SK-N-SH treated with all-trans-retinoic acid at 6 μM for 48 hours (cell line): Measurements from ENCODE around the gene POLD2.

Experiments used
- ATAC-seq: fragments of 200-7000 bp; cut with Tn5 transposase; 3 replicates; pipeline ENCODE4 v1.9.1; 2020; ENCODE audit warnings: mild to moderate bottlenecking, moderate library complexity
- ARNTL ChIP-seq: fragments of 450-650 bp; formaldehyde crosslinking; IDR thresholded peaks from 2 replicates; pipeline ENCODE4 v1.5.0; 2020; ENCODE audit warnings: low read depth, mild to moderate bottlenecking, moderate library complexity, borderline replicate concordance
- CSDC2 ChIP-seq: fragments of 250-450 bp; sonication (Bioruptor Pico); IDR thresholded peaks from 2 replicates; pipeline ENCODE4 v1.5.0; 2020; ENCODE audit warnings: mild to moderate bottlenecking, moderate library complexity
- ESRRG ChIP-seq: fragments of 250-450 bp; sonication (Bioruptor Pico); IDR thresholded peaks from 2 replicates; pipeline ENCODE4 v1.6.1; 2021; ENCODE audit warnings: mild to moderate bottlenecking
- GLIS3 ChIP-seq: fragments of 250-450 bp; sonication (Bioruptor Pico); IDR thresholded peaks from 2 replicates; pipeline ENCODE4 v1.5.0; 2020; ENCODE audit warnings: mild to moderate bottlenecking, moderate library complexity
- ISL1 ChIP-seq: fragments of 250-450 bp; sonication (Bioruptor Pico); IDR thresholded peaks from 2 replicates; pipeline ENCODE4 v2.1.2; 2022; ENCODE audit warnings: mild to moderate bottlenecking, moderate library complexity
- PPARA ChIP-seq: fragments of 250-450 bp; sonication (Bioruptor Pico); IDR thresholded peaks from 2 replicates; pipeline ENCODE4 v1.5.0; 2020; ENCODE audit warnings: mild to moderate bottlenecking, borderline replicate concordance
- RARB ChIP-seq: fragments of 250-450 bp; sonication (Bioruptor Pico); IDR thresholded peaks from 2 replicates; pipeline ENCODE4 v1.8.0; 2021; ENCODE audit warnings: mild to moderate bottlenecking, moderate library complexity
- SNAI2 ChIP-seq: fragments of 250-450 bp; sonication (Bioruptor Pico); IDR thresholded peaks from 2 replicates; pipeline ENCODE4 v1.5.0; 2020; ENCODE audit warnings: mild to moderate bottlenecking, moderate library complexity
- TCF4 ChIP-seq: fragments of 250-450 bp; sonication (Bioruptor Pico); IDR thresholded peaks from 2 replicates; pipeline ENCODE4 v1.8.0; 2021; ENCODE audit warnings: mild to moderate bottlenecking, moderate library complexity, borderline replicate concordance
- TOX ChIP-seq: fragments of 250-450 bp; sonication (Bioruptor Pico); IDR thresholded peaks from 2 replicates; pipeline ENCODE4 v1.8.0; 2021; ENCODE audit warnings: mild to moderate bottlenecking, moderate library complexity, borderline replicate concordance
- ZC3H10 ChIP-seq: fragments of 250-450 bp; sonication (Bioruptor Pico); IDR thresholded peaks from 2 replicates; pipeline ENCODE4 v1.5.1; 2021; ENCODE audit warnings: mild to moderate bottlenecking, moderate library complexity
- ZFP3 ChIP-seq: fragments of 250-450 bp; sonication (Bioruptor Pico); IDR thresholded peaks from 2 replicates; pipeline ENCODE4 v1.5.0; 2020; ENCODE audit warnings: mild to moderate bottlenecking, moderate library complexity
- ZFP30 ChIP-seq: fragments of 450-650 bp; formaldehyde crosslinking; IDR thresholded peaks from 2 replicates; pipeline ENCODE4 v1.5.0; 2022; ENCODE audit warnings: mild to moderate bottlenecking, moderate library complexity
- ZNF565 ChIP-seq: fragments of 450-650 bp; formaldehyde crosslinking; conservative IDR thresholded peaks from 2 replicates; pipeline ENCODE4 v1.5.0; 2020; ENCODE audit warnings: low read depth, mild to moderate bottlenecking, moderate library complexity
- ZNF8 ChIP-seq: fragments of 450-650 bp; formaldehyde crosslinking; IDR thresholded peaks from 2 replicates; pipeline ENCODE4 v1.5.0; 2020; ENCODE audit warnings: mild to moderate bottlenecking, moderate library complexity
- TF ChIP-seq, protein P1 (sequence below): fragments of 250-450 bp; sonication (Bioruptor Pico); IDR thresholded peaks from 2 replicates; pipeline ENCODE4 v1.5.0; 2020; ENCODE audit warnings: mild to moderate bottlenecking, moderate library complexity
- TF ChIP-seq, protein P2 (sequence below): fragments of 250-450 bp; sonication (Bioruptor Pico); IDR thresholded peaks from 2 replicates; pipeline ENCODE4 v1.5.1; 2020; ENCODE audit warnings: low read depth, mild to moderate bottlenecking, moderate library complexity
- TF ChIP-seq, protein P3 (sequence below): fragments of 250-450 bp; sonication (Bioruptor Pico); IDR thresholded peaks from 2 replicates; pipeline ENCODE4 v1.8.0; 2021; ENCODE audit warnings: low read depth, mild to moderate bottlenecking, moderate library complexity, borderline replicate concordance
- TF ChIP-seq, protein P4 (sequence below): fragments of 250-450 bp; sonication (Bioruptor Pico); IDR thresholded peaks from 2 replicates; pipeline ENCODE4 v1.8.0; 2020; ENCODE audit warnings: mild to moderate bottlenecking, moderate library complexity, borderline replicate concordance
- TF ChIP-seq, protein P5 (sequence below): fragments of 250-450 bp; sonication (Bioruptor Pico); IDR thresholded peaks from 2 replicates; pipeline ENCODE4 v1.5.1; 2021; ENCODE audit warnings: mild to moderate bottlenecking, moderate library complexity

Gene POLD2

DNA sequence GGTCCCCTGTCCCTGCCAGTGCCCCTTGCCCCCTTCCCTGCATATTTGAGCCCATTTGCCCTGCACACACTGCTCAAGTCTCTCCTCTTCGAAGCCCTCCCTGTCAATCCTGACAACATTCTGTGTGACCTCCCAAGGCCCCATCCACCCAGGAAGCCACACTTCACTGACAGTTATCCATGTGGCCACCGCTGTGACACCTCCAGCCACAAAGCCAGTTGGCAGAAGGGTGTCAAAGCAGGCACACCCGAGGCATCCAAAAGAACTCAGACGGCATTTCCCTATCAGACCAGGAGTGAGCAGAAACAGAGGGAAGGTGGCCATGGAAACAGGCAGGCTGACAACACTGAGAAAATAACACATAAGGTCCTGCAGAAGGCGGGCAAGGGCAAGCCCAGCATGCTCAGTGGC is 45.7 kb downstream of the POLD2 start:
- no peak for ATAC-seq
- TF ChIP-seq TOX (CRISPR knock-in tag) (no peak), ZNF565 (CRISPR knock-in tag) (no peak), SNAI2 (CRISPR knock-in tag) (no peak), ZFP3 (CRISPR knock-in tag) (no peak), ZFP30 (CRISPR knock-in tag) (no peak), ARNTL (CRISPR knock-in tag) (no peak), ESRRG (no peak), TCF4 (CRISPR knock-in tag) (no peak), ZC3H10 (CRISPR knock-in tag) (no peak), ZNF8 (no peak), GLIS3 (CRISPR knock-in tag) (no peak)
- TF ChIP-seq, protein P1, sequence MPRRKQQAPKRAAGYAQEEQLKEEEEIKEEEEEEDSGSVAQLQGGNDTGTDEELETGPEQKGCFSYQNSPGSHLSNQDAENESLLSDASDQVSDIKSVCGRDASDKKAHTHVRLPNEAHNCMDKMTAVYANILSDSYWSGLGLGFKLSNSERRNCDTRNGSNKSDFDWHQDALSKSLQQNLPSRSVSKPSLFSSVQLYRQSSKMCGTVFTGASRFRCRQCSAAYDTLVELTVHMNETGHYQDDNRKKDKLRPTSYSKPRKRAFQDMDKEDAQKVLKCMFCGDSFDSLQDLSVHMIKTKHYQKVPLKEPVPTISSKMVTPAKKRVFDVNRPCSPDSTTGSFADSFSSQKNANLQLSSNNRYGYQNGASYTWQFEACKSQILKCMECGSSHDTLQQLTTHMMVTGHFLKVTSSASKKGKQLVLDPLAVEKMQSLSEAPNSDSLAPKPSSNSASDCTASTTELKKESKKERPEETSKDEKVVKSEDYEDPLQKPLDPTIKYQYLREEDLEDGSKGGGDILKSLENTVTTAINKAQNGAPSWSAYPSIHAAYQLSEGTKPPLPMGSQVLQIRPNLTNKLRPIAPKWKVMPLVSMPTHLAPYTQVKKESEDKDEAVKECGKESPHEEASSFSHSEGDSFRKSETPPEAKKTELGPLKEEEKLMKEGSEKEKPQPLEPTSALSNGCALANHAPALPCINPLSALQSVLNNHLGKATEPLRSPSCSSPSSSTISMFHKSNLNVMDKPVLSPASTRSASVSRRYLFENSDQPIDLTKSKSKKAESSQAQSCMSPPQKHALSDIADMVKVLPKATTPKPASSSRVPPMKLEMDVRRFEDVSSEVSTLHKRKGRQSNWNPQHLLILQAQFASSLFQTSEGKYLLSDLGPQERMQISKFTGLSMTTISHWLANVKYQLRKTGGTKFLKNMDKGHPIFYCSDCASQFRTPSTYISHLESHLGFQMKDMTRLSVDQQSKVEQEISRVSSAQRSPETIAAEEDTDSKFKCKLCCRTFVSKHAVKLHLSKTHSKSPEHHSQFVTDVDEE (CRISPR knock-in tag), result no peak
- TF ChIP-seq, protein P2, sequence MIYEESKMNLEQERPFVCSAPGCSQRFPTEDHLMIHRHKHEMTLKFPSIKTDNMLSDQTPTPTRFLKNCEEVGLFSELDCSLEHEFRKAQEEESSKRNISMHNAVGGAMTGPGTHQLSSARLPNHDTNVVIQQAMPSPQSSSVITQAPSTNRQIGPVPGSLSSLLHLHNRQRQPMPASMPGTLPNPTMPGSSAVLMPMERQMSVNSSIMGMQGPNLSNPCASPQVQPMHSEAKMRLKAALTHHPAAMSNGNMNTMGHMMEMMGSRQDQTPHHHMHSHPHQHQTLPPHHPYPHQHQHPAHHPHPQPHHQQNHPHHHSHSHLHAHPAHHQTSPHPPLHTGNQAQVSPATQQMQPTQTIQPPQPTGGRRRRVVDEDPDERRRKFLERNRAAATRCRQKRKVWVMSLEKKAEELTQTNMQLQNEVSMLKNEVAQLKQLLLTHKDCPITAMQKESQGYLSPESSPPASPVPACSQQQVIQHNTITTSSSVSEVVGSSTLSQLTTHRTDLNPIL (CRISPR knock-in tag), result no peak
- TF ChIP-seq, protein P3, sequence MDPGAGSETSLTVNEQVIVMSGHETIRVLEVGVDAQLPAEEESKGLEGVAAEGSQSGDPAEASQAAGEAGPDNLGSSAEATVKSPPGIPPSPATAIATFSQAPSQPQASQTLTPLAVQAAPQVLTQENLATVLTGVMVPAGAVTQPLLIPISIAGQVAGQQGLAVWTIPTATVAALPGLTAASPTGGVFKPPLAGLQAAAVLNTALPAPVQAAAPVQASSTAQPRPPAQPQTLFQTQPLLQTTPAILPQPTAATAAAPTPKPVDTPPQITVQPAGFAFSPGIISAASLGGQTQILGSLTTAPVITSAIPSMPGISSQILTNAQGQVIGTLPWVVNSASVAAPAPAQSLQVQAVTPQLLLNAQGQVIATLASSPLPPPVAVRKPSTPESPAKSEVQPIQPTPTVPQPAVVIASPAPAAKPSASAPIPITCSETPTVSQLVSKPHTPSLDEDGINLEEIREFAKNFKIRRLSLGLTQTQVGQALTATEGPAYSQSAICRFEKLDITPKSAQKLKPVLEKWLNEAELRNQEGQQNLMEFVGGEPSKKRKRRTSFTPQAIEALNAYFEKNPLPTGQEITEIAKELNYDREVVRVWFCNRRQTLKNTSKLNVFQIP (CRISPR knock-in tag), result no peak
- TF ChIP-seq, protein P4, sequence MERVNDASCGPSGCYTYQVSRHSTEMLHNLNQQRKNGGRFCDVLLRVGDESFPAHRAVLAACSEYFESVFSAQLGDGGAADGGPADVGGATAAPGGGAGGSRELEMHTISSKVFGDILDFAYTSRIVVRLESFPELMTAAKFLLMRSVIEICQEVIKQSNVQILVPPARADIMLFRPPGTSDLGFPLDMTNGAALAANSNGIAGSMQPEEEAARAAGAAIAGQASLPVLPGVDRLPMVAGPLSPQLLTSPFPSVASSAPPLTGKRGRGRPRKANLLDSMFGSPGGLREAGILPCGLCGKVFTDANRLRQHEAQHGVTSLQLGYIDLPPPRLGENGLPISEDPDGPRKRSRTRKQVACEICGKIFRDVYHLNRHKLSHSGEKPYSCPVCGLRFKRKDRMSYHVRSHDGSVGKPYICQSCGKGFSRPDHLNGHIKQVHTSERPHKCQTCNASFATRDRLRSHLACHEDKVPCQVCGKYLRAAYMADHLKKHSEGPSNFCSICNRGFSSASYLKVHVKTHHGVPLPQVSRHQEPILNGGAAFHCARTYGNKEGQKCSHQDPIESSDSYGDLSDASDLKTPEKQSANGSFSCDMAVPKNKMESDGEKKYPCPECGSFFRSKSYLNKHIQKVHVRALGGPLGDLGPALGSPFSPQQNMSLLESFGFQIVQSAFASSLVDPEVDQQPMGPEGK, result no peak

DNA sequence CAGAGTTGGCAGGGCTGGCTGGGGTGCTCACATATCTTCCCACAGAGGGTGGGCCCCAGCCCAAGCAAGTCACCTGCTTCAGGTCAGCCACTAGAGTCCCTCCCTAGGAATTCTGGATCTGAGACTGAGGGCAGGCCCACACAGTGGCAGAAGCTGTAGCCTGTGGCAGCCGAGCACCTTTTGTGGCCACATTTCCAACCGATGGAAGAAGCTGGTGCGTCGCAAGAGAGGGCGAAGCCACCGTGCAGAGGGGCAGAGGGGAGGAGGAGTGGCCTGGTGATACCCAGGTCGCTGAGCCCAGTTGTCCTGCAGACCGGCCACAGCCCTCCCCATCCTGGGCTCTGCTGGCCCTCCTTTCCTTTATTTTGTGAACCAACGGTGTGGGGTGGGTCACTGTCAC is 46.3 kb downstream of the POLD2 start:
- TF ChIP-seq ZFP30 (CRISPR knock-in tag) (no peak), RARB (CRISPR knock-in tag) (no peak), CSDC2 (CRISPR knock-in tag) (no peak), ISL1 (no peak), ESRRG (no peak), ZNF565 (CRISPR knock-in tag) (no peak)
- TF ChIP-seq, protein P2 (CRISPR knock-in tag), result no peak
- ATAC-seq, result no peak

DNA sequence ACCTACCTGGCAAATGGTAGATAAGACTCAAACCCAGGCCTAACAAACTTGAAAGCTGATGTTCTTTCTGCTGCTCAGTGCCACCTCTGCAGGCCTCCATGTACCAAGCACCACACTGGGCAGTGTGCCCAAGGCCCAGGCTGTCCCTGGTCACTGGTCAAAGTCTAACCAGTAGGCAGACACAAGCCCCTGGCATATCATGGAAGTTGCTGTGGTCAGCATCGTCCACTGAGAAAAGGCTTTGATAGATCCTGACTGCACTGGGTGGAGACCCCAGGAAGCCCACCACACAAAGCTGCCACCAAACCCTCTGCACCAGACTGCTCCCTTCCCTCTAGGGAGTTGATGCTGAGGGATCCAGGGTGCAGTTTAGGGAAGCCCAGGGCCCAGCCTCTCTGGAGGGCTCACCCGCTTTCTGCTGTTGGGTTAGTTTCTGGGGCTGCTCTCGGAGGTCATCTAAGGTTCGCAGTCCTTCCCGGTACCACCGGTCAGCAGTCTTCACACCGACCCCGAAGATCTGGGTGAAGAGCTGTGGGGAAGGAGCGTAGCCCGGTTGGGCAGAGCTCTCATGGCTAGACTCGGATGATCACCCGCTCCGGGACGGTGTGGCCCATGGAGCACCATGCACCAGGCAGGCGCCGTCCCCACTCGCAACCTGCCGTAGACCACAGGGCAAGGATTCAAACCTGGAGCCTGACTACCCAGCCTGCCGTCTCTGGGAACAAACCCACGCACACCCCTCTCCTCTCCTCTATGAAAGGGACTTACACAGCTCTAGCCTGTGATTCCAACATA is 47.0 kb downstream of the POLD2 start:
- ATAC-seq, result no peak
- TF ChIP-seq TCF4 (CRISPR knock-in tag), result no peak
- TF ChIP-seq ARNTL (CRISPR knock-in tag), result no peak
- TF ChIP-seq, protein P3 (CRISPR knock-in tag), result no peak
- no peak for TF ChIP-seq ZFP30 (CRISPR knock-in tag)
- TF ChIP-seq, protein P5, sequence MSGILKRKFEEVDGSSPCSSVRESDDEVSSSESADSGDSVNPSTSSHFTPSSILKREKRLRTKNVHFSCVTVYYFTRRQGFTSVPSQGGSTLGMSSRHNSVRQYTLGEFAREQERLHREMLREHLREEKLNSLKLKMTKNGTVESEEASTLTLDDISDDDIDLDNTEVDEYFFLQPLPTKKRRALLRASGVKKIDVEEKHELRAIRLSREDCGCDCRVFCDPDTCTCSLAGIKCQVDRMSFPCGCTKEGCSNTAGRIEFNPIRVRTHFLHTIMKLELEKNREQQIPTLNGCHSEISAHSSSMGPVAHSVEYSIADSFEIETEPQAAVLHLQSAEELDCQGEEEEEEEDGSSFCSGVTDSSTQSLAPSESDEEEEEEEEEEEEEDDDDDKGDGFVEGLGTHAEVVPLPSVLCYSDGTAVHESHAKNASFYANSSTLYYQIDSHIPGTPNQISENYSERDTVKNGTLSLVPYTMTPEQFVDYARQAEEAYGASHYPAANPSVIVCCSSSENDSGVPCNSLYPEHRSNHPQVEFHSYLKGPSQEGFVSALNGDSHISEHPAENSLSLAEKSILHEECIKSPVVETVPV (CRISPR knock-in tag), result no peak
- TF ChIP-seq, protein P4, result no peak
- no peak for TF ChIP-seq ZC3H10 (CRISPR knock-in tag)
- TF ChIP-seq PPARA (CRISPR knock-in tag), result no peak
- no peak for TF ChIP-seq RARB (CRISPR knock-in tag)
- TF ChIP-seq GLIS3 (CRISPR knock-in tag), result no peak
- TF ChIP-seq, protein P2 (CRISPR knock-in tag), result no peak
